Diencephalon (tissue), 1 donor: Measurements from ENCODE around the gene TBPL2. TPM values are rescaled to one million over a fixed set of nuclear protein-coding genes. Genes with fewer than 3 reads are reported as not detected.

Source experiments
- small RNA-seq: library from RNA; depleted of rRNA; stranded (forward); fragments of <200 nt; gene quantifications from one replicate; pipeline ENCODE3, GENCODE V24; 2014
- total RNA-seq: library from RNA; depleted of rRNA; stranded (reverse); fragments of >200 nt; gene quantifications from one replicate; pipeline ENCODE4 v1.2.3, GENCODE V29; 2014

Gene TBPL2
- total RNA-seq = not detected

DNA sequence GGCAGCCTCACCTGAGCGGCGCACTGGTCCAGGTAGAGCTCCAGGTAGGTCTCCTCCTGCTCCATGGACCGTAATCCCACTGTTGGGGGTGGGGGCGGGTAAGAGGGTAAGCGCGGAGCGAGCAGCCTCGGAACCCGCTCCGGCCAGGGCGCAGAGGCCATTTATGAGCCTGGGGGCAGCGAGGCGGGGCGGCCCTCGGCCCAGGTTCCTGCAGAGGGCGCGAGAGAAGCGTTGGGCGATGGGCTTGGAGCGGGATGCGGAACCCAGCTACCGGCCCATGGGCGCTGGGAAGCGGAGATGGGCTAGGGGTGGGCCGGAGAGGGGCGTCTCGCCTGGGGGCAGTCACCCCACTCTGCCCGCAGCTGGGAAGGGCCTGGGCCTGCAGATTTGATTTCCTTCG is at the start of gene TBPL2:
TBPL2 (minus strand) TSS at position 232 of the 400 bp plus-strand sequence; CDS start at position 65, 167 bp downstream.

DNA sequence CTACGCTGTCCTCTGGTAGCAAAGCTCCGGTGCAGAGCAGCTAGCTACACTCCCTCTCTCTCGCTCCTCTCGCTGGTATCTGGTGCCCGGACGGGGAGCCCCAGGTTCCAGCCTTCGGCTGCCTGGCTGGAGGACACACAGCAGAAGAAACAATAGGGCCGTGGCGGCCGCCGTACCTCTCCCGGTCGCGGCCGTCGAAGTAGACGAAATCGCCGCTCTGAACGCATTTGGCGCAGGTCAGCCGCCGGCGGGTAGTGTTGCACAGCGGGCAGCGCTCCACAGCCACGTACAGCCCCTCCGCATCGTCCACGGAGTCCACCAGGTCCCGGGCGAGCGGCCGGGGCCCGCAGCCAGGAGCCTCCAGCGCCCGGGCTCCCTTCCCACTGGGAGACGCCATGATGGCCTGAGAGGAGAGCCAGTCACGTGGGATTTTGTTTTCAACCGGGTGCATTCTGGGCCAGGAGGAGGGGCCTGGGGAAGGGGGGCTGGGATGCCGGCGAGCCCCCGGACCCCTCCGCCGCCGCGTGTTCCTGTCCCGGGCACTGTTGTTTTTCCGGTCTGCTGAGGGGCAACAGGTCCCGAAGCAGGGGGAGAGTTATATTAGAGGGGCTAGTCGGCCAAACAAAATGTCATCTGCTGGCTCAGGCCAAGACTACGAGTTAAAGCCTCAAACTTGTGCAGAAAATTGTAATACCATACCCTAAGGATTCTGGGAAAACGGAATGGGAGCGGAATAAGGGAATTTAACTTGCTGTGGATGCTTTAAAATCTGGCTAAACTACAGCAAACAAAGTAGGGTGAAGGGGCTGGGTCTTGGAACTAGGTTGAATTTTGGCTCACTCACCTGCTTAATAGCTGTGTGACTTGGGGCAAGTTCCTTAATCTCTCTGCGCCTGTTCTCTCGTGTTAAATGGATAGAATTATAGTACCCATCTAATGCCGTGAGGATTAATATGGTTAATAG is 28.7 kb downstream of the TBPL2 start, which contains the start of gene ATG14:
ATG14 (minus strand) TSS at position 405 of the 964 bp plus-strand sequence; CDS start at position 397, 8 bp downstream.

Small RNA genes lying within 50 kb of the gene (small RNA-seq; reads per million reads assigned to genes)
- not detected for gene AL356801.1

Other genes starting within 250 kb of the TBPL2 start
- gene DLGAP5, start 249.0 kb downstream of the TBPL2 start, total RNA-seq = 8.8 TPM
- 47.3 TPM for gene FBXO34, start 169.2 kb downstream of the TBPL2 start, total RNA-seq
- gene ATG14, start 28.8 kb downstream of the TBPL2 start, total RNA-seq = 16.8 TPM
- gene KTN1, start 139.6 kb upstream of the TBPL2 start, total RNA-seq = 125 TPM